KOPT-K1 (cell line): Measurements from ENCODE around the gene OSGEP.
A peak's percentile ranks its signal among the peaks of the same experiment; 100 is the strongest.

Source experiments
- H3K27ac ChIP-seq: fragments of 200-600 bp; sonication (generic); 2 replicates; pipeline ENCODE4 v1.5.1; 2016; ENCODE audit warnings: antibody characterized with exemption, mild to moderate bottlenecking, low read depth, low read length; ENCODE audit not compliant: poor library complexity, severe bottlenecking
- H3K36me3 ChIP-seq: fragments of 200-600 bp; sonication (generic); 2 replicates; pipeline ENCODE4 v1.5.1; 2017; ENCODE audit warnings: antibody characterized with exemption, mild to moderate bottlenecking, low read length, moderate library complexity; ENCODE audit not compliant: insufficient read depth
- H3K9me3 ChIP-seq: fragments of 200-600 bp; sonication (generic); 2 replicates; pipeline ENCODE4 v1.5.1; 2017; ENCODE audit warnings: antibody characterized with exemption, low read length, mild to moderate bottlenecking; ENCODE audit not compliant: insufficient read depth, poor library complexity, severe bottlenecking

Gene OSGEP

DNA sequence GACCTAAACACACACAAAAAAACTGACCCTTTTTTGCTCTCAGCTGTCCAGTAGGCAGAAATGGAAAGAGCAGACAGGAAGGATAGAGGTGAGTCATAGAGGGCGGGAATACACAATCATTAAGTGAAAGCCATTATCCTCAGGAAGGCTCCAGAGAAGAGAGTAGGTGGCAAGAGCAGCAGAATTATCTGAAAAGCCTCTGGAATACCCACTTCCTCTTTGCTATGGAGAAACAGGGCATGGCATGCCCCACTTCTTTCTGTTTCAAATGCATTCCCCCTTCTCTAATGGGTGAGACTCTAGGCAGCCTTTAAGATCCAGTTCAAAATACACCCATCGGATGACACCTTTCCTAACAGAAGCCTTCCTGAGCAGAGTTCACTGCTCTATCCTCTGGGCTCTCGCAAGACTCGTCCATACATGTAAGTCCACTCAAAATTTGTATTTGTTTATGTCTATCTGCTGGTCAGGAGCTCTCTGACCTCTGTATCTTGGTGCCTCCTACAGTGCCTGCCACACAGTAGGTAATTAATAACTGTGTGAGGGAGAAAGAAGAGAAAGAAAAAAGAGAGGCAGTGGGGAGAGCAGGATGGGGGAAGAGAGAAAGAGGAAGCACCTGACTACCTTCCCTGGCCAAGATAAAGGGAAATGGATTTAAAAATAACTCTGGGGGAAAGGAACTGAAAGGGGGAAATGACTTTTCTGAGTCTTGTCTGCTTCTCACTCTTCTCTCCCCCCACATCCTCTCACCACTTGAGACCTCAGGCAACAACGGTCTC, 27.2 kb downstream of the OSGEP start:
- Histone ChIP-seq H3K27ac (peak overlapping the region; percentile 97), H3K36me3 (no peaks in the 10 kb centered on the region), H3K9me3 (no peaks in the 10 kb centered on the region)

DNA sequence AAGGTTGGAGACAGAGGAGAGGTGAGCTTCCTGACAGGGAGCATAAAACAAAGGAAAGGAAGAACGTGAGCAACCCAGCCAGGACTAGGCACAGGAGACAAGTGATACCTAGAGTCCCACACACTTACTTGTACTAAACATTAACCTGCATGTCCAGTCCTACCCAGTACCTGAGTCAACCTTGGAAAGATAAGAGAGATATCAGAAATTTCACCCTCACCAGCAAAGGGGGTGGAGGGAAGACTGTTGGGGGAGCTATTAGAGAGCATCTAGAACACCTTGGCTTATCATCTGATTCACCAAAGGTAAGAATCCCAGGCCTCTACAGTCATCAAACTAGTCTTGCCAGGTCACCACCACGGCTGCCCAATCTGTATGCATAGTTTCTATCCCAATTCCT, 29.8 kb downstream of the OSGEP start:
- H3K27ac ChIP-seq: no peak overlapping the region
- no peaks in the 10 kb centered on the region for H3K9me3 ChIP-seq
- H3K36me3 ChIP-seq: no peaks in the 10 kb centered on the region

DNA sequence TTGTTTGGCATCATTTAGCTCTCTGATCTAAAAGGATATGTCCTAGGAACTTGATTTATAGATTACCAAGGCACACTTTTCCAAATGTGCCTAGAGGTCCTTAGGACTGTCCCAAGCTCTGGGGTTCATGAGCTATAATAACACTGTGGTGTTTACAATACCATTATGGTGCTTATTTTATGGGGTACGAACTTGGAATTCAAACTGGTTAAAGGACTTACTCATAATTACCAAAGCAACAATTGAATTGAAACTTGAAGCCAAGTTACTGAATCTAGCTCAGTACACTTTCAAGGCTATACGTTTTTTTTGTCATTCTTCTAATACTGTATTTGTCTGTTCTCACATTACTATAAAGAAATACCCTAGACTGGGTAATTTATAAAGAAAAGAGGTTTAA, 31.7 kb downstream of the OSGEP start:
- Histone ChIP-seq H3K9me3 (no peaks in the 10 kb centered on the region), H3K27ac (no peak overlapping the region), H3K36me3 (no peaks in the 10 kb centered on the region)

DNA sequence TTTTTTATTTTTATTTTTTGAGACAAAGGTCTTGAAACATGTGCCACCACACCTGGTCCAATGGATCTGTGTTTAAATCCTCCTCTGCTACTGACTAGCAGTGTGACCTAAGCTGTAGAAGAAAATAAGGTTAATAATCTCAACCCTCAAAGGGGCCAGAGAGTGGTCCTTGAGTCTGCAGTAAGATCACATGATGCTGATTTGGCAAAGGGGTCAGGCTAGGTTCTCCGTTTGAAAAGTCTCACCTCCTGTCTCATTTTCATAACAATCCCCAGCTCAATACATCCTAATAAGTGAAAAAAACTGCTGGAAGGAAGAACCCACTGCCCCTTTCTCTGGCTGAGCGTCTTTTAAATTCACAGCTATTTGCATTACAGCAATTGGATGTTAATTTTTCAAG, 33.3 kb downstream of the OSGEP start:
- H3K9me3 ChIP-seq: no peaks in the 10 kb centered on the region
- H3K36me3 ChIP-seq: no peaks in the 10 kb centered on the region
- no peak overlapping the region for H3K27ac ChIP-seq

DNA sequence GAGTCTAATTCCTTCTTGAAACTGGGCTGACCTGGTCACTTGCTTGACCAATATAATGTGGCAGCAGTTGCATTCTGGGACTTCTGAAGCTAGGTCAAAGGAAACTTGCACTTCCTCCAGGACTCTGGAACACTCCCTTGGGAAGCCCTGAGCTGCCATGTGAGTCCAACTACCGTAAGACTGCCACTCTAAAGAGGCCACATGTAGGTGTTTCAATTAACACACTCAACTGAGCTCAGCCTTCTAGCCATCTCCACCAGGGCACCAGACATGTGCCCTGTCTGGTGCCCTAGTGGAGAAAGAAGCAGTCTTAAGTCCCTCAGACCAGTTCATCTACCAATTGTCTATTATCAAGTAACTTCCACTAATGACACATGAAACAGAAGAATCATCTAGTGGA, 35.2 kb downstream of the OSGEP start:
- Histone ChIP-seq H3K9me3 (no peaks in the 10 kb centered on the region), H3K36me3 (no peaks in the 10 kb centered on the region), H3K27ac (no peak overlapping the region)

DNA sequence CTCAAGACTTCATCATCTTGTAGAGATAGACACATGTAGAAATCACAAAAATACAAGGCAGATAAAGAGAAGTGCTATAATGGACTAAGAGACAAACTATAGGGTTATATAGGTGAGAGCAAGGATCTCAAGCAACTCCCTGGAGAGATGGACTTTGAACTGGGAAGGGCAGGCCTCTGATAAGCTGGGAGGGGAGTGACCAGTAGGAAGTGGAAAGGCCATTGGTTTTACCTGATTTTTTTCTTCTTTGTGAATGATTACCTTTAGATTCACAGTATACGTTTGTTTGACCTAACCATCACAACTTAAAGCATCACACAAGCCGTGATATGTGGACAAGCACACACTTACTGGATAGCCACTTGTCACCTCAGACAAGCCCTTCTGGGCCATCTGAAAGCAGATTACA, 36.1 kb downstream of the OSGEP start:
- Histone ChIP-seq H3K36me3 (no peaks in the 10 kb centered on the region), H3K9me3 (no peaks in the 10 kb centered on the region), H3K27ac (no peak overlapping the region)

DNA sequence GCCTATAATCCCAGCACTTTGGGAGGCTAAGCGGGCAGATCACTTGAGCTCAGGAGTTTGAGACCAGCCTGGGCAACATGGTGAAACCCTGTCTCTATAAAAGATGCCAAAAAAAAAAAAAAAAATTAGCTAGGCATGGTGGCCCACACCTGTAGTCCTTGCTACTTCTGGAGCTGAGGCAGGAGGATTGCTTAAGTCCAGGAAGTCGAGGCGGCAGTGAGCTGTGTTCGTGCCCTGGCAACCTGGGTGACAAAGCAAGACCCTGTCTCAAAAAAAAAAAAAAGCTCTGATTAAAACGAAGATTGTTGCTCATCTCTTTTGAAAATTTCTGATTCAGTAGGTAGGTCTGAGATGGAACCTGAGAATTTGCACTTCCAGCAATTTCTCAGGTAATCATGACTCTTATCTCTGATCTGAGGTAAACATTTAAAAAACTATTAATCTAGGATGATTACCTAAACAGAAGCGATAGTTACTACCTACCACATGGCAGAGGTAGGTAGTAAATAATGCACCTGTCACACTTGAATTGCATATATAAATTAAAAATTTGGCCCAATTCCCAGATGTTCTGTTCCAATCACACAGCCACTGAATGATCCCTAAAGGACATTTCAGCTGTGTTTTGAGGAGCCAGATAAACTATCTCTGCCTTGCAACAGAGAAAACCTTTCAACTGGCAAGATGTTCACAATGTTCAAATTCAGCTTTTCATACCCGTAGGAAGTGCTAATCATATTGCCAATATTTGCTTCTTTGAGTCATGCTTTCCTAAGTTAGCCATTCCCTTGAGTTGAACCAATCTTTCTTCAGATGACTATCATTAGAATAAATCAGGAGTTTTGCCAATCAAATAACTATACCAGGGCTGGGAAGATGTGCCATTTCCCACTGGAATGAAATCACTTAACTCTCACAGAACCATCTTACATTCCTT, 37.1 kb downstream of the OSGEP start:
- Histone ChIP-seq H3K9me3 (no peaks in the 10 kb centered on the region), H3K36me3 (no peaks in the 10 kb centered on the region), H3K27ac (no peak overlapping the region)

DNA sequence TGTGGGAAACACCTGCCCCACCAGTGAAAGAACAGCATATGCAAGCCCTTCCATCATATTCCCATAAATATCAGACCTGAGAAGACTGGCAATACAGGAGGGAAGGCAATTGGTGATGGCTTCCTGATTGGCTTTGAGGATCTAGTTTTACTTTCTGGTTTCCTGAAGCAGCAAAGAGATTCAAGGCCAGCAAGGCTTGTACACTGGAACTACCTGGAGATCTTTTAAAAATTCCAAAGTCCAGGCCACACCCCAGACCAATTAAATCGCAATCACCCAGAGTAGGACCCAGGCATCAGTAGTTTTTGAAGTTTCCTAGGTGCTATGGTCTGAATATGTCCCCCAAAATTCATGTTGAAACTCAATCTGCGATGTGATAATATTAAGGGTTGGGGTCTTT, 38.4 kb downstream of the OSGEP start:
- H3K9me3 ChIP-seq: no peaks in the 10 kb centered on the region
- peak overlapping the region; percentile 56 for H3K27ac ChIP-seq
- H3K36me3 ChIP-seq: no peaks in the 10 kb centered on the region

DNA sequence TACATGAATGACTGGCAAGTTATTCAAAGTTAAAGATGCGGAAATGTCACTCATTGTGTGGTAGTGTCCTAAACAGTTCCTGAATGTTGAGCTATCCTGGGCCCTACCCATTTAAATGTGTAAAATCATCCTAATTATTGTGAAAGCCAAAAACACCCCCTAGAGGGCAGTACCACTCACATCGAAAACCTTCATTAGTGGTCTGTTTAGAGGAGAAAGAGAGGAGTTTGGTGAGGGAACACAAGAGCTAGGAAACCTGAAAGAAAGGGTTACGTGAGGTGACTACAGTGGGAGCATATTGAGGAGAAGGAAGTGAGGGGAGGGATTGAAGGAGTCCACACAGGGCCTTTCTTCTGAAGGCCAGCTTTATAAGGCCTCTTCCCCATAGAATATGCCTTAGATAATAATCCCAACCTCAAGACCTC, 38.8 kb downstream of the OSGEP start:
- no peaks in the 10 kb centered on the region for H3K36me3 ChIP-seq
- H3K27ac ChIP-seq: peak overlapping the region; percentile 56
- no peaks in the 10 kb centered on the region for H3K9me3 ChIP-seq

DNA sequence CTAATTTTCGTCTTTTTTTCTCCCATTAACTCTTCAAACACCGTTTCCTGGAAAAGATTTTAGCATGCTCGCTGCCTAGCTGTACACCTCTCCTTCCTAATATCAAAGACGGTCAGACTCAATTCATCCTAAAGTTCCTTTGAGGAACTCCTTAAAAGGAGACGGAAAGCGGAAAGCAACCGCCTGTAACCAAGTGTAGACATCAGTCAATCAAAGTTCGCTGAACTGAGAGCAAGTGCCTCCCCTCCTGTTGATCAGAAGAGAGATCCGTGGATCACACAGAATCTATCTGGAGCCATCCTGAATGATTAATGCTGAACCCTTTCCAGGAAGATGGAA, 40.9 kb downstream of the OSGEP start:
- Histone ChIP-seq H3K27ac (peak overlapping the region; percentile 75), H3K9me3 (no peaks in the 10 kb centered on the region), H3K36me3 (0 out of 2 replicates have a peak, but pooled peaks cover 2% of the 10 kb centered on the region)

DNA sequence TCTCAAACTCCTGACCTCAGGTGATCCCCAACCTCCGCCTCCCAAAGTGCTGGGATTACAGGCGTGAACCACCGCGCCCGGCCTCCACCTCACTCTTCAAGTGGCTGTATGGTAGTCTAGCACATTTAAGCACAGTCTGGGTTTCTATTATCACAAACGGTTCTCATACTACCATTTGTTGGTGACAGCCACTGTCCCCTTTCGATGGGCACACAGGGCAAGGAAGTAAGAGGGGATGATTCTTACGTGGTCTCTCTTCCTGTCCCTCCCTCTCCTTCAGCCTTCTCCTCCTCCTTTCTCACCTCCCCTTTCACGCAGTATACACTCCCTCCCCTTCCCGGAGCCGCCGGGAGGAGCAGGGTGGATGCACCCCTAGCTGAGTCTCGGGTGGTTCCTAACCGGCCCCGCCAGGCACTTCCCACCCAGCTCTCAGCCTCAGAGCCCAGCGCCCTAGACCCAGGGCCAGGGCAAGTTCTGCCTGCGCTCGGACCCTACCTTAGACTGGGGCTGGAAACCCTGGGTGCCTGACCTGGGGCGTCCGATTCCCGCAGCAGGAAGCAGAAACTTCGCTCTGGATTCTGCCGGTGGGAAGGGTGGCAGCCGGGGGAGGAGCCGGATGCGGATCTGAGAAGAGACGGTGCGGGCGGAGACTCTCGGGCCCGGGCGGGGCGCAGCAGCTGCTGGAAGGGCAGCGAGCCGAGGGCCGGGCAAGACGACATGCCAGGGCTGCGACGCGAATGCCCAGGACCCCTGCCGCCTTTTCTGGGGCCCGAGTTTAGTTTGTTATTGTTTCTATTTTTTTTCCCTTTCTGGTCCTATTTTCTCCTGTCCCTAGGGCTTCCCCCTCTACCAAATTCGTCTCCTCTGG, 41.5 kb downstream of the OSGEP start, which contains the start of gene TEP1:
TSS of gene TEP1 (minus strand) at position 626 of the 868 bp plus-strand sequence. CDS start 5,062 bp downstream, outside the sequence.
- peak within 1 kb of the TSS; percentile 75 for H3K27ac ChIP-seq
- no peaks in the 10 kb centered on the region for H3K9me3 ChIP-seq
- peaks cover 8% of the 10 kb centered on the region for H3K36me3 ChIP-seq

DNA sequence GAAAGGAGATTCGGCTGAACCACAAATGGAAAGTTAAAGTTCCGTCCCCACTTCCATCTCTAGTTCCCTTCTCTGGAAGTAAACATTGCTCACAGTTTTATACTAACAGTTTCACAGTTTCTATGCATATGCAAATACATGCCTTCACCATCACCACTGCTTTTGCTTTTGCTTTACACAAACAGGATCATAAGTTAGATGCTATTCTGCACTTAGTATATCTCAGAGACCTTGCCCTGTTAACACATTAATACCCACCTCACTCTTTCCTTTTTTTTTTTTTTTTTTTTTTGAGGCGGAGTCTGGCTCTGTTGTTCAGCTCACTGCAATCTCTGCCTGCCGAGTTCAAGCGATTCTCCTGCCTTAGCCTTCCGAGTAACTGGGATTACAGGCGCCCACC, 42.2 kb downstream of the OSGEP start:
- peak overlapping the region; percentile 75 for H3K27ac ChIP-seq
- peaks cover 15% of the 10 kb centered on the region for H3K36me3 ChIP-seq
- no peaks in the 10 kb centered on the region for H3K9me3 ChIP-seq

DNA sequence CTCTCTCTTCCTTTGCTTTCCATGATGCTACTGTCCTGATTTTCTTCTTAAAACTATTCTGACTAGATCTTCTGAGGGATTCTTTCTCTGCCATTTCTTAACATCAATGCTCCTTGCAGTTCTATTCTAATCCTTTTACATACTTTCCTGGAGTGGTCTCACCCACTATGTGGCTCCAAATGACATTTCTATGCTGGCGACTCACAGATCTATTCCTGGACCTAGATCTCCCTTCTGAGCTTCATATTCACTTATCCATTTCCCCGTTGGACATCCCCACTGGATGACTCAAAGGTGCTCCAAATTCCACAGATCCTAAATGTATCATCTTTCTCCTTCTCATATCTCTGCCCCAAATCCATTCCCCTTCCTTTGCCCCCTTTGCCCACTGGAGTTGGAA, 45.4 kb downstream of the OSGEP start:
- no peak overlapping the region for H3K27ac ChIP-seq
- no peaks in the 10 kb centered on the region for H3K9me3 ChIP-seq
- peaks cover 47% of the 10 kb centered on the region for H3K36me3 ChIP-seq

DNA sequence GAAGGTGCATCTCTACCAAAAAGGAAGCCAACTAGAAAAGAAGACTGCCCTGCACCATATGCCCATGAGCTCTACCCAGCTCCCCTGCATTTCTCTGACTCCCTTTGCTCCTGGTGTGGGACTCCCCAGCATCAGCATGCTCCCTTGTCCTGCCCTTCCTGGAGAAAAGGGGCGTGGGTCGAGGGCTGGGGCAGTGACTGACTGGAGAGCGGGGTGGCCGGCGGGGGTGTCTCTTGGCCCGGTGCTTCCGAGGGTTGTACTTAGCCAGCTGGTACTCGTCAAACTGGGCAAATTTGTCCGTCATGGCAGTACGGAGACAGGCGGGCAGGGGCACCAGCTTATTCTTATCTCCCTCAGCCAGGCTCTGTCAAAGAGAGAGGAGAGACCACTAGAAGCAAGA, 51.1 kb downstream of the OSGEP start:
- H3K9me3 ChIP-seq: no peaks in the 10 kb centered on the region
- peaks cover 96% of the 10 kb centered on the region for H3K36me3 ChIP-seq
- no peak overlapping the region for H3K27ac ChIP-seq
